HepG2 (cell line): ENCODE data around the gene CCNA2. TPM values are rescaled to one million over a fixed set of nuclear protein-coding genes. Genes with fewer than 3 reads are reported as not detected.

ENCODE experiments used
- ATAC-seq: fragments of 200-7000 bp; cut with Tn5 transposase; 3 replicates; pipeline ENCODE4 v1.9.1; 2020; ENCODE audit warnings: mild to moderate bottlenecking, moderate library complexity
- BruUV-seq: library from RNA; stranded (reverse); fragments of 400-500 nt; replicated peaks from 2 replicates; lab custom pipeline; 2021; lab: Mats Ljungman, UMichigan
- CTCF ChIA-PET: fragments of 300-600 bp; formaldehyde crosslinking; extraction: SDS; loops from one replicate; lab custom pipeline; 2021; ENCODE audit warnings: low total read pairs, inconsistent platforms, low intra/inter-chr PET ratio; lab: Yijun Ruan, JAX
- POLR2A ChIA-PET: fragments of 350-600 bp; sonication (Branson Sonifier 250); formaldehyde crosslinking; loops from one replicate; lab custom pipeline; 2020; ENCODE audit warnings: antibody characterized with exemption, inconsistent platforms; lab: Yijun Ruan, JAX
- DNase-seq: peaks from one replicate; pipeline ENCODE4 v3.0.0-alpha.2; 2015; ENCODE audit warnings: low spot score
- FAIRE-seq: peaks from 3 replicates; lab custom pipeline; 2011; peaks lifted over from hg19 to GRCh38; lab: Jason Lieb, UNC
- H2AFZ ChIP-seq: one replicate; pipeline ENCODE4 v1.6.1; 2011; ENCODE audit warnings: low read length, inconsistent platforms
- H3K27ac ChIP-seq: fragments of 300-600 bp; 3 replicates; pipeline ENCODE4 v1.8.0; 2011; ENCODE audit warnings: mixed run types, mild to moderate bottlenecking, mixed read lengths, low read length, inconsistent platforms; ENCODE audit not compliant: insufficient read depth; ENCODE audit errors: extremely low read length
- H3K27me3 ChIP-seq, 2 experiments: fragments of 200-600 bp in 1 of 2; 2 replicates in 1 of 2; 3 replicates in 1 of 2; pipeline versions ENCODE4 v1.6.0 to v1.8.0; 2011; ENCODE audit warnings: low read length in 2 of 2, mild to moderate bottlenecking in 2 of 2, moderate library complexity in 2 of 2, inconsistent platforms in 1 of 2; ENCODE audit not compliant: insufficient read depth in 2 of 2, control insufficient read depth in 1 of 2
- H3K36me3 ChIP-seq, 2 experiments: fragments of 200-600 bp in 1 of 2; replicated peaks in 1 of 2; 2 replicates in 1 of 2; 3 replicates in 1 of 2; pipeline versions ENCODE4 v1.5.1 to v1.8.0; 2011; ENCODE audit warnings: low read length in 2 of 2, inconsistent platforms in 1 of 2; ENCODE audit not compliant: insufficient read depth in 2 of 2, control insufficient read depth in 1 of 2
- H3K4me1 ChIP-seq: 2 replicates; pipeline ENCODE4 v1.5.1; 2012; ENCODE audit warnings: low read length, inconsistent platforms; ENCODE audit not compliant: insufficient read depth
- H3K4me2 ChIP-seq: 2 replicates; pipeline ENCODE4 v1.6.0; 2011; ENCODE audit warnings: low read depth, low read length, inconsistent platforms
- H3K4me3 ChIP-seq, 3 experiments: fragments of 200-600 bp in 1 of 3; sonication (generic), shearing (Covaris generic) in 1 of 3; replicated peaks in 1 of 3; 2 replicates each; pipeline ENCODE4 v1.5.1; 2011 to 2016; ENCODE audit warnings: low read length in 3 of 3, inconsistent platforms in 2 of 3, low read depth in 2 of 3, mild to moderate bottlenecking in 2 of 3, control low read depth in 1 of 3, mixed read lengths in 1 of 3; ENCODE audit not compliant: insufficient read depth in 1 of 3
- H3K79me2 ChIP-seq: one replicate; pipeline ENCODE4 v1.6.1; 2011; ENCODE audit warnings: low read length, inconsistent platforms; ENCODE audit not compliant: insufficient read depth
- H3K9ac ChIP-seq: 2 replicates; pipeline ENCODE4 v1.6.0; 2011; ENCODE audit warnings: mild to moderate bottlenecking, low read depth, low read length, inconsistent platforms; ENCODE audit not compliant: insufficient read depth
- H3K9me3 ChIP-seq: 2 replicates; pipeline ENCODE4 v1.5.1; 2012; ENCODE audit warnings: mild to moderate bottlenecking, low read length
- H4K20me1 ChIP-seq: 2 replicates; pipeline ENCODE4 v1.6.0; 2011; ENCODE audit warnings: inconsistent platforms, mild to moderate bottlenecking, low read length, moderate library complexity; ENCODE audit not compliant: insufficient read depth
- CC2D1A ChIP-seq: sonication (generic); formaldehyde crosslinking; IDR thresholded peaks from 2 replicates; pipeline ENCODE4 v1.8.1; 2023; ENCODE audit warnings: mild to moderate bottlenecking, missing genetic modification reagents
- HMGA1 ChIP-seq: sonication (generic); formaldehyde crosslinking; conservative IDR thresholded peaks from 2 replicates; pipeline ENCODE4 v1.4.0; 2020; ENCODE audit warnings: missing genetic modification reagents
- RARG ChIP-seq: sonication (generic); formaldehyde crosslinking; IDR thresholded peaks from 2 replicates; pipeline ENCODE4 v1.4.0; 2020; ENCODE audit warnings: low read depth, mild to moderate bottlenecking, missing genetic modification reagents
- SRF ChIP-seq: IDR thresholded peaks from 2 replicates; pipeline ENCODE4 v1.6.1; 2011; ENCODE audit warnings: mild to moderate bottlenecking, low read depth, low read length, moderate library complexity
- TERF1 ChIP-seq: sonication (generic); formaldehyde crosslinking; IDR thresholded peaks from 2 replicates; pipeline ENCODE4 v1.8.0; 2022; ENCODE audit warnings: mild to moderate bottlenecking, missing genetic modification reagents, moderate library complexity
- ZNF326 ChIP-seq: sonication (generic); formaldehyde crosslinking; IDR thresholded peaks from 2 replicates; pipeline ENCODE4 v1.4.0; 2020; ENCODE audit warnings: missing genetic modification reagents, borderline replicate concordance
- ZSCAN9 ChIP-seq: IDR thresholded peaks from 2 replicates; pipeline ENCODE4 v1.6.1; 2016; ENCODE audit warnings: borderline replicate concordance
- WGBS: methylation state at CpG from one replicate; pipeline ENCODE4 v1.1.6; 2017; ENCODE audit warnings: low lambda C conversion rate; 5-methylcytosine and 5-hydroxymethylcytosine counted together
- in situ Hi-C: cut with HindIII; loops from 2 replicates; pipeline ENCODE4 v1.10.0; 2017; ENCODE audit warnings: low pct_unique_long_range_greater_than_20kb; ENCODE audit not compliant: extremely low pct_ligation_motif_present
- intact Hi-C: fragments of 100-400 bp; cut with micrococcal nuclease; formaldehyde crosslinking; loops from one replicate; pipeline ENCODE4 v1.10.0; 2022; ENCODE audit not compliant: unreplicated experiment
- polyA plus RNA-seq, 8 experiments: library from polyadenylated mRNA; depleted of rRNA in 3 of 8; stranded (reverse) in 7 of 8; unstranded in 1 of 8; fragments of >200 nt; fragmentation: Illumina TruSeq in 4 of 8; extraction: Trizol in 4 of 8; gene quantifications; 2 replicates each; pipeline versions ENCODE4 v1.2.1 to v1.2.3, GENCODE V29; 2011 to 2016; ENCODE audit warnings: low read depth in 4 of 8, missing spikeins in 1 of 8, mixed read lengths in 1 of 8; ENCODE audit not compliant: insufficient read depth in 1 of 8
- total RNA-seq, 5 experiments: library from RNA; depleted of rRNA; stranded (reverse); fragments of >200 nt; fragmentation: Illumina TruSeq; extraction: Trizol; gene quantifications; 2 replicates each; pipeline ENCODE4 v1.2.3, GENCODE V29; 2016; ENCODE audit warnings: low read depth in 1 of 5
- TF ChIP-seq, protein P1 (sequence below): sonication (generic); formaldehyde crosslinking; IDR thresholded peaks from 2 replicates; pipeline ENCODE4 v1.5.1; 2020; ENCODE audit warnings: missing genetic modification reagents, mild to moderate bottlenecking, borderline replicate concordance

The CCNA2 gene
- total and polyA plus RNA-seq, 2 of the 13 experiments (the other 11 are each of a cell fraction or from before 2014, with no cell fraction given) = 31.3 to 105 TPM

DNA sequence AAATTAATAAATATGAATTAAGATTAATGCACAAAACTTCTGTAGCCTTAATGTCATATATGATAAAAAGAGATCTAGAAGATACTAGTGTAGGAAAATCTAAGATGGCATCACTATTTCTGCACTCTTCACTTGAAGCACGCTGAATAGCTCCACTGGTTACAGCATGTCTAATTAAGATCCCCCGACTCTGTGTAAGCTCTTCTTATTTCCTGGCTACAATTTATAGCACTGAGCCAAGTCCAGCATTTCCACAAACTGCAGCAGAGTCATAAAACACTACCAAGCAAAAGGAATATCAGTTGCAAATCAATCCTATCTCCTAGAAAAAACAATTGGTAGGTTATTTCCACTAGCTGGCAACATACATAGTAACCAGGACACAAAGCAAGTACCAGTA lies 1.3 kb upstream of the CCNA2 start:
- no peak for TF ChIP-seq ZNF326 (CRISPR knock-in tag)
- TF ChIP-seq RARG (CRISPR knock-in tag) = no peak
- TF ChIP-seq, protein P1, sequence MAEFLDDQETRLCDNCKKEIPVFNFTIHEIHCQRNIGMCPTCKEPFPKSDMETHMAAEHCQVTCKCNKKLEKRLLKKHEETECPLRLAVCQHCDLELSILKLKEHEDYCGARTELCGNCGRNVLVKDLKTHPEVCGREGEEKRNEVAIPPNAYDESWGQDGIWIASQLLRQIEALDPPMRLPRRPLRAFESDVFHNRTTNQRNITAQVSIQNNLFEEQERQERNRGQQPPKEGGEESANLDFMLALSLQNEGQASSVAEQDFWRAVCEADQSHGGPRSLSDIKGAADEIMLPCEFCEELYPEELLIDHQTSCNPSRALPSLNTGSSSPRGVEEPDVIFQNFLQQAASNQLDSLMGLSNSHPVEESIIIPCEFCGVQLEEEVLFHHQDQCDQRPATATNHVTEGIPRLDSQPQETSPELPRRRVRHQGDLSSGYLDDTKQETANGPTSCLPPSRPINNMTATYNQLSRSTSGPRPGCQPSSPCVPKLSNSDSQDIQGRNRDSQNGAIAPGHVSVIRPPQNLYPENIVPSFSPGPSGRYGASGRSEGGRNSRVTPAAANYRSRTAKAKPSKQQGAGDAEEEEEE (CRISPR knock-in tag) = no peak
- TF ChIP-seq HMGA1 = no peak
- TF ChIP-seq CC2D1A (CRISPR knock-in tag) = no peak
- no peak for TF ChIP-seq SRF
- TF ChIP-seq TERF1 (CRISPR knock-in tag) = no peak
- TF ChIP-seq ZSCAN9 (CRISPR knock-in tag) = no peak
- no peaks in the 10 kb centered on the region for H4K20me1 ChIP-seq
- no peaks in the 10 kb centered on the region for H3K9me3 ChIP-seq
- BruUV-seq = no TSS peak
- no peak for FAIRE-seq
- H3K4me2 ChIP-seq = no peak overlapping the region
- DNase-seq = no peak
- ATAC-seq = no peak
- intact Hi-C loops = loop anchor here (2.0 to 5.0 kb wide), 4 partner anchors 46 to 1097 kb away; partner anchors contain the start of genes BBS7, BLTP1 and NUDT6
- H2AFZ ChIP-seq = no peak overlapping the region
- in situ Hi-C loops = no loop called here
- ChIA-PET POLR2A (interaction anchor here (1.5 to 2.0 kb wide), 2 partner anchors 24 to 45 kb away, joined by 5 to 14 read pairs; partner anchors contain the start of genes BBS7 and EXOSC9), CTCF (no interaction called here)
- H3K4me3 ChIP-seq = no peak overlapping the region
- no peaks in the 10 kb centered on the region; a peak in 2 of 5 replicates for H3K27me3 ChIP-seq
- H3K79me2 ChIP-seq = peaks cover 31% of the 10 kb centered on the region
- 91% methylated on average over 2 of the region's 2 CpGs for WGBS
- H3K36me3 ChIP-seq = peaks cover 2 to 11% of the 10 kb centered on the region in 2 experiments; a peak in 4 of 5 replicates
- H3K9ac ChIP-seq = no peak overlapping the region
- no peak overlapping the region for H3K27ac ChIP-seq
- H3K4me1 ChIP-seq = peaks cover 25% of the 10 kb centered on the region
